Keratinocyte (primary cell): ENCODE results near the gene SHROOM4. TPM values are rescaled to one million over a fixed set of nuclear protein-coding genes. Genes with fewer than 3 reads are reported as not detected.

Source experiments
- DNase-seq: peaks from one replicate; pipeline ENCODE4 v3.0.0-alpha.2; 2011; ENCODE audit warnings: low read depth, missing footprints, low spot score
- FAIRE-seq: peaks from 2 replicates; lab custom pipeline; 2011; peaks lifted over from hg19 to GRCh38; lab: Jason Lieb, UNC
- H2AFZ ChIP-seq: 2 replicates; pipeline ENCODE4 v1.6.0; 2012; ENCODE audit warnings: low read length, control low read depth, inconsistent platforms; ENCODE audit not compliant: control insufficient read depth
- H3K27ac ChIP-seq: 2 replicates; pipeline ENCODE4 v1.5.1; 2011; ENCODE audit warnings: low read length; ENCODE audit not compliant: control insufficient read depth, insufficient read depth
- H3K27me3 ChIP-seq: 3 replicates; pipeline ENCODE4 v1.6.0; 2011; ENCODE audit warnings: low read length; ENCODE audit not compliant: control insufficient read depth, insufficient read depth; ENCODE audit errors: extremely low read depth
- H3K36me3 ChIP-seq, 2 experiments: 2 replicates in 1 of 2; 3 replicates in 1 of 2; pipeline ENCODE4 v1.5.1; 2011; ENCODE audit warnings: low read length in 2 of 2, mild to moderate bottlenecking in 1 of 2; ENCODE audit not compliant: control insufficient read depth in 2 of 2, insufficient read depth in 2 of 2; ENCODE audit errors: extremely low read depth in 1 of 2
- H3K4me1 ChIP-seq: 3 replicates; pipeline ENCODE4 v1.5.1; 2011; ENCODE audit warnings: low read length; ENCODE audit not compliant: control insufficient read depth, insufficient read depth; ENCODE audit errors: extremely low read depth
- H3K4me2 ChIP-seq: 3 replicates; pipeline ENCODE4 v1.6.0; 2011; ENCODE audit warnings: low read depth, low read length; ENCODE audit not compliant: control insufficient read depth, insufficient read depth; ENCODE audit errors: extremely low read depth
- H3K4me3 ChIP-seq, 3 experiments: fragments of 200-600 bp in 1 of 3; sonication (generic) in 1 of 3; 2 replicates in 2 of 3; 3 replicates in 1 of 3; pipeline ENCODE4 v1.5.1; 2011 to 2016; ENCODE audit warnings: low read length in 3 of 3, mild to moderate bottlenecking in 3 of 3, control low read depth in 2 of 3, inconsistent platforms in 1 of 3, low read depth in 1 of 3, mixed read lengths in 1 of 3, mixed run types in 1 of 3, moderate library complexity in 1 of 3; ENCODE audit not compliant: control insufficient read depth in 2 of 3, insufficient read depth in 2 of 3; ENCODE audit errors: extremely low read depth in 1 of 3
- H3K79me2 ChIP-seq: 2 replicates; pipeline ENCODE4 v1.6.0; 2012; ENCODE audit warnings: low read length; ENCODE audit not compliant: control insufficient read depth, insufficient read depth
- H3K9ac ChIP-seq: 3 replicates; pipeline ENCODE4 v1.6.0; 2011; ENCODE audit warnings: low read length; ENCODE audit not compliant: control insufficient read depth, insufficient read depth; ENCODE audit errors: extremely low read depth
- H3K9me1 ChIP-seq: 3 replicates; pipeline ENCODE4 v1.6.0; 2011; ENCODE audit warnings: low read length; ENCODE audit not compliant: control insufficient read depth, insufficient read depth; ENCODE audit errors: extremely low read depth
- H3K9me3 ChIP-seq: 2 replicates; pipeline ENCODE4 v1.5.1; 2012; ENCODE audit warnings: low read depth, low read length; ENCODE audit not compliant: control insufficient read depth
- H4K20me1 ChIP-seq: 3 replicates; pipeline ENCODE4 v1.6.0; 2011; ENCODE audit warnings: low read length; ENCODE audit not compliant: control insufficient read depth, insufficient read depth; ENCODE audit errors: extremely low read depth
- CTCF ChIP-seq, 3 experiments: IDR thresholded peaks in 1 of 3; conservative IDR thresholded peaks in 1 of 3; optimal IDR thresholded peaks in 1 of 3; 2 replicates in 2 of 3; 3 replicates in 1 of 3; pipeline versions ENCODE3 to v1.5.1; 2011; ENCODE audit warnings: low read length in 3 of 3, mild to moderate bottlenecking in 3 of 3, moderate library complexity in 2 of 3, control low read depth in 1 of 3, inconsistent platforms in 1 of 3; ENCODE audit not compliant: insufficient read depth in 2 of 3; ENCODE audit errors: extremely low read depth in 1 of 3
- EZH2 ChIP-seq: IDR thresholded peaks from one replicate; pipeline ENCODE4 v1.6.1; 2012; ENCODE audit warnings: inconsistent platforms, mild to moderate bottlenecking, low read length, moderate library complexity
- dilution Hi-C: fragments of 300-500 bp; cut with MboI; formaldehyde crosslinking; loops from one replicate; pipeline ENCODE4 v1.7.0; 2020; ENCODE audit warnings: low sequenced_read_pairs; ENCODE audit not compliant: extremely low pct_ligation_motif_present
- polyA plus RNA-seq, 5 experiments: library from polyadenylated mRNA; depleted of rRNA in 3 of 5; stranded (reverse) in 3 of 5; stranded (forward) in 1 of 5; unstranded in 1 of 5; fragments of >200 nt; gene quantifications; 1 replicate in 1 of 5; 2 replicates in 3 of 5; 3 replicates in 1 of 5; pipeline versions ENCODE4 v1.2.1 to v1.2.3, GENCODE V29; 2011 to 2012; ENCODE audit warnings: missing spikeins in 2 of 5, low read depth in 1 of 5, low replicate concordance in 1 of 5

The SHROOM4 gene
- polyA plus RNA-seq, 1 donor (not counting 4 experiments of a cell fraction or from before 2014, with no cell fraction given), result 0.50 TPM

- no peak for DNase-seq
- no peak overlapping the region for H3K27ac ChIP-seq
- H3K4me2 ChIP-seq, result no peak overlapping the region
- no peaks in the 10 kb centered on the region for H3K9me1 ChIP-seq
- H3K4me3 ChIP-seq, result no peak overlapping the region
- H3K4me1 ChIP-seq, result no peaks in the 10 kb centered on the region
- no peaks in the 10 kb centered on the region for H3K79me2 ChIP-seq
- no peak for FAIRE-seq
- dilution Hi-C loops, result no loop called here
- H3K36me3 ChIP-seq, result no peaks in the 10 kb centered on the region
- no peak overlapping the region for H2AFZ ChIP-seq
- H4K20me1 ChIP-seq, result no peaks in the 10 kb centered on the region
- no peak for TF ChIP-seq CTCF (optimal IDR thresholded peaks at IDR 0.05 in 1 of 3, IDR thresholded peaks at IDR 0.05 in 1 of 3, conservative IDR thresholded peaks at IDR 0.05 in 1 of 3; ENCODE audit: extremely low read depth in 1 of 3, insufficient read depth in 2 of 3, low read length in 3 of 3)
- no peak for TF ChIP-seq EZH2
- H3K9ac ChIP-seq, result no peak overlapping the region
- H3K27me3 ChIP-seq, result peaks cover 3% of the 10 kb centered on the region
- H3K9me3 ChIP-seq, result no peaks in the 10 kb centered on the region
These were observed 236.7 kb downstream of the SHROOM4 start for GRCh38 chrX:50577326-50577725.

GRCh38 chrX:50567636-50568035 is 246.4 kb downstream of the SHROOM4 start:
- Histone ChIP-seq H3K9me1 (no peaks in the 10 kb centered on the region), H3K9me3 (no peaks in the 10 kb centered on the region), H4K20me1 (no peaks in the 10 kb centered on the region), H3K4me2 (no peak overlapping the region), H2AFZ (no peak overlapping the region), H3K4me1 (no peaks in the 10 kb centered on the region), H3K9ac (no peak overlapping the region), H3K79me2 (no peaks in the 10 kb centered on the region), H3K27ac (no peak overlapping the region), H3K27me3 (no peaks in the 10 kb centered on the region), H3K36me3 (no peaks in the 10 kb centered on the region), H3K4me3 (no peak overlapping the region)
- TF ChIP-seq CTCF (optimal IDR thresholded peaks at IDR 0.05 in 1 of 3, IDR thresholded peaks at IDR 0.05 in 1 of 3, conservative IDR thresholded peaks at IDR 0.05 in 1 of 3; ENCODE audit: extremely low read depth in 1 of 3, insufficient read depth in 2 of 3, low read length in 3 of 3), result no peak
- no peak for TF ChIP-seq EZH2
- FAIRE-seq (no peak), DNase-seq (no peak)
- dilution Hi-C loops, result no loop called here
